ENCODE measurements around the gene HAPSTR1.

Gene HAPSTR1

GRCh38 chr16:9098377-9099090 is 7.1 kb downstream of the HAPSTR1 start:
- ChIA-PET CTCF (interaction anchor here (1.6 kb wide), 1 partner anchor 89 kb away, joined by 4 read pairs; no protein-coding TSS in a partner anchor), POLR2A (ENCODE audit: low non-redundant PET) (interaction anchor here (0.6 kb wide), 1 partner anchor 14 kb away, joined by 3 read pairs; no protein-coding TSS in a partner anchor)
- peak overlapping the region; percentile 50 for H3K27ac ChIP-seq

GRCh38 chr16:9099131-9099625 is 7.7 kb downstream of the HAPSTR1 start:
- peak; percentile 30 for DNase-seq (ENCODE audit: low spot score)
- TF ChIP-seq CTCF (conservative IDR thresholded peaks at IDR 0.05; ENCODE audit: low read depth), result no peak
- 0 out of 2 replicates have a peak overlapping the region, but pooled peaks have one; percentile 32 for H3K27ac ChIP-seq
- ChIA-PET CTCF (interaction anchor here (1.6 kb wide), 1 partner anchor 90 kb away, joined by 4 read pairs; no protein-coding TSS in a partner anchor), POLR2A (ENCODE audit: low non-redundant PET) (no interaction called here)

More at GRCh38 chr16:9098377-9099090, 7.1 kb downstream of the HAPSTR1 start:
- TF ChIP-seq CTCF (conservative IDR thresholded peaks at IDR 0.05; ENCODE audit: low read depth), result no peak
- DNase-seq (ENCODE audit: low spot score), result no peak

GRCh38 chr16:9102379-9102778 is 10.9 kb downstream of the HAPSTR1 start:
- H3K27ac ChIP-seq, result no peak overlapping the region
- ChIA-PET CTCF (interaction anchor here (0.5 to 0.6 kb wide), 2 partner anchors 12 to 210 kb away, joined by 3 to 4 read pairs; no protein-coding TSS in a partner anchor), POLR2A (ENCODE audit: low non-redundant PET) (interaction anchor here (0.9 to 1.5 kb wide), 2 partner anchors 10 to 11 kb away, joined by 3 to 4 read pairs; partner anchors contain the start of gene HAPSTR1)
- no peak for TF ChIP-seq CTCF (conservative IDR thresholded peaks at IDR 0.05; ENCODE audit: low read depth)
- peak; percentile 52 for DNase-seq (ENCODE audit: low spot score)

GRCh38 chr16:9102943-9103342 is 11.5 kb downstream of the HAPSTR1 start:
- no peak for TF ChIP-seq CTCF (conservative IDR thresholded peaks at IDR 0.05; ENCODE audit: low read depth)
- H3K27ac ChIP-seq, result no peak overlapping the region
- DNase-seq (ENCODE audit: low spot score), result no peak
- ChIA-PET CTCF (interaction anchor here (0.6 kb wide), 2 partner anchors 13 to 252 kb away, joined by 3 read pairs; no protein-coding TSS in a partner anchor), POLR2A (ENCODE audit: low non-redundant PET) (interaction anchor here (1.5 kb wide), 1 partner anchor 12 kb away, joined by 4 read pairs; the partner anchor contains the start of gene HAPSTR1)

- no peak for DNase-seq (ENCODE audit: low spot score)
- ChIA-PET POLR2A (ENCODE audit: low non-redundant PET) (no interaction called here), CTCF (interaction anchor here (0.6 kb wide), 1 partner anchor 253 kb away, joined by 3 read pairs; no protein-coding TSS in a partner anchor)
- no peak overlapping the region for H3K27ac ChIP-seq
- TF ChIP-seq CTCF (conservative IDR thresholded peaks at IDR 0.05; ENCODE audit: low read depth), result no peak
These were observed 12.1 kb downstream of the HAPSTR1 start for GRCh38 chr16:9103546-9103945.

- POLR2A ChIA-PET (ENCODE audit: low non-redundant PET), result no interaction called here
These were observed 13.7 kb downstream of the HAPSTR1 start for GRCh38 chr16:9105189-9105588.

More at GRCh38 chr16:9105189-9105588, 13.7 kb downstream of the HAPSTR1 start:
- CTCF ChIA-PET, result no interaction called here
- H3K27ac ChIP-seq, result no peak overlapping the region
- no peak for DNase-seq (ENCODE audit: low spot score)
- TF ChIP-seq CTCF (conservative IDR thresholded peaks at IDR 0.05; ENCODE audit: low read depth), result no peak
